GM20000 (cell line): Measurements from ENCODE around the gene STMP1.

Experiments used
- DNase-seq: peaks from one replicate; pipeline ENCODE4 v3.0.0; 2012; ENCODE audit warnings: low spot score
- CTCF ChIP-seq: IDR thresholded peaks from 2 replicates; pipeline ENCODE4 v1.5.1; 2012; ENCODE audit warnings: mild to moderate bottlenecking, control low read depth; ENCODE audit errors: extremely low read depth, missing control alignments

Gene STMP1

GRCh38 chr7:135653340-135654080 lies 8.8 kb upstream of the STMP1 start:
- no peak for DNase-seq
- no peak for TF ChIP-seq CTCF

GRCh38 chr7:135658564-135658963 lies 3.8 kb upstream of the STMP1 start:
- no peak for DNase-seq
- no peak for TF ChIP-seq CTCF

GRCh38 chr7:135659159-135659846 lies 3.0 kb upstream of the STMP1 start:
- DNase-seq: no peak
- TF ChIP-seq CTCF: no peak

- no peak for TF ChIP-seq CTCF
- no peak for DNase-seq
These were observed 797 bp upstream of the STMP1 start for GRCh38 chr7:135661311-135662122.

GRCh38 chr7:135662123-135662372 lies 266 bp upstream of the STMP1 start:
- DNase-seq: no peak
- TF ChIP-seq CTCF: peak; percentile 50

- no peak for TF ChIP-seq CTCF
- no peak for DNase-seq
These were observed 1.8 kb downstream of the STMP1 start for GRCh38 chr7:135664046-135664589.

GRCh38 chr7:135665042-135665441 lies 2.7 kb downstream of the STMP1 start:
- no peak for DNase-seq
- no peak for TF ChIP-seq CTCF
